BJ (cell line): ENCODE data around the gene RIPOR3. TPM values are rescaled to one million over a fixed set of nuclear protein-coding genes. Genes with fewer than 3 reads are reported as not detected.

Source experiments
- CTCF ChIA-PET: fragments of 350-600 bp; formaldehyde crosslinking; extraction: SDS; loops from one replicate; lab custom pipeline; 2021; ENCODE audit warnings: antibody characterized with exemption, inconsistent platforms; lab: Yijun Ruan, JAX
- POLR2A ChIA-PET: fragments of 300-600 bp; sonication (Branson Sonifier 250); formaldehyde crosslinking; extraction: SDS; loops from one replicate; lab custom pipeline; 2021; ENCODE audit warnings: antibody characterized with exemption; lab: Charles Lee
- DNase-seq: peaks from one replicate; pipeline ENCODE4 v3.0.0-alpha.2; 2011; ENCODE audit warnings: low read depth
- H3K27me3 ChIP-seq: 2 replicates; pipeline ENCODE4 v1.6.0; 2011; ENCODE audit warnings: low read length; ENCODE audit not compliant: control insufficient read depth, insufficient read depth
- H3K36me3 ChIP-seq: 2 replicates; pipeline ENCODE4 v1.5.1; 2011; ENCODE audit warnings: low read length; ENCODE audit not compliant: control insufficient read depth, insufficient read depth
- H3K4me3 ChIP-seq: 2 replicates; pipeline ENCODE4 v1.5.1; 2011; ENCODE audit warnings: low read depth, mild to moderate bottlenecking, control low read depth, low read length
- CTCF ChIP-seq: IDR thresholded peaks from 2 replicates; pipeline ENCODE4 v1.5.1; 2011; ENCODE audit warnings: low read depth, mild to moderate bottlenecking, control low read depth, inconsistent platforms, low read length, moderate library complexity; ENCODE audit not compliant: insufficient read depth
- polyA plus RNA-seq: library from polyadenylated mRNA; depleted of rRNA; stranded (reverse); fragments of >200 nt; gene quantifications from 2 replicates; pipeline ENCODE4 v1.2.3, GENCODE V29; 2011

The RIPOR3 gene
- polyA plus RNA-seq, 1 experiment: 1.2 TPM

- TF ChIP-seq CTCF: no peak
- ChIA-PET CTCF (no interaction called here), POLR2A (no interaction called here)
- DNase-seq: no peak
- Histone ChIP-seq H3K36me3 (no peaks in the 10 kb centered on the region; the same call in 1 of the 2 replicates), H3K4me3 (no peak overlapping the region), H3K27me3 (no peaks in the 10 kb centered on the region)
These were observed 138.4 kb downstream of the RIPOR3 start for GRCh38 chr20:50552979-50553378.

- no peak for TF ChIP-seq CTCF
- no peak for DNase-seq
- Histone ChIP-seq H3K4me3 (no peak overlapping the region), H3K27me3 (no peaks in the 10 kb centered on the region), H3K36me3 (no peaks in the 10 kb centered on the region; the same call in 1 of the 2 replicates)
- ChIA-PET CTCF (interaction anchor here (1.0 kb wide), 1 partner anchor 87 kb away, joined by 3 read pairs; no protein-coding TSS in a partner anchor), POLR2A (interaction anchor here (0.8 kb wide), 1 partner anchor 325 kb away, joined by 10 read pairs; no protein-coding TSS in a partner anchor)
These were observed 140.1 kb downstream of the RIPOR3 start for GRCh38 chr20:50551288-50551687.

DNA sequence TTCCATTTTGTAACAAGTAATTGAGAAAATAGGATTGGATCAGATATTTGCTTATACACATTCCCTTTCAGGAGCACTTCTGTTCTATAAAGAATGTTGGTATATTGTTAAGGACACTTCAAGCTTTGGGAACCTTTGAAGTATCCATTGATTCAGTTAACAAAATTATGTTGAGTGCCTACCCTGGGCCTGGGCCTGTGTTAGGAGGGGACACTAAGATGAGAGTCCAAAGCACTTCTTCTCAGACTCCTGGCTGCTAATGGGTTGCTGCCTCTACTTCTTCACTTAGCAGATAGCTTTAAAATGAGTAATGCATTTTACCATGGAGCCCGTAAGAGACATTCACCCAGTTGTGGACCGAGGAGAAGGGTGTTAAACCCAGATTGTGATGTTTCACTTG lies 140.8 kb downstream of the RIPOR3 start:
- DNase-seq: no peak
- no peaks in the 10 kb centered on the region; the same call in 1 of the 2 replicates for H3K36me3 ChIP-seq
- H3K27me3 ChIP-seq: no peaks in the 10 kb centered on the region
- ChIA-PET POLR2A (interaction anchor here (0.8 kb wide), 1 partner anchor 324 kb away, joined by 10 read pairs; no protein-coding TSS in a partner anchor), CTCF (interaction anchor here (0.9 to 1.0 kb wide), 2 partner anchors 88 to 199 kb away, joined by 3 read pairs; no protein-coding TSS in a partner anchor)
- no peak overlapping the region for H3K4me3 ChIP-seq
- TF ChIP-seq CTCF: no peak

GRCh38 chr20:50548396-50548795 lies 142.9 kb downstream of the RIPOR3 start:
- H3K36me3 ChIP-seq: no peaks in the 10 kb centered on the region; the same call in 1 of the 2 replicates
- ChIA-PET POLR2A (no interaction called here), CTCF (interaction anchor here (0.9 to 1.4 kb wide), 3 partner anchors 11 to 36 kb away, joined by 3 to 4 read pairs (median 4); no protein-coding TSS in a partner anchor)
- TF ChIP-seq CTCF: no peak
- DNase-seq: no peak
- no peak overlapping the region for H3K4me3 ChIP-seq
- no peaks in the 10 kb centered on the region for H3K27me3 ChIP-seq

GRCh38 chr20:50547964-50548363 lies 143.4 kb downstream of the RIPOR3 start:
- POLR2A ChIA-PET: no interaction called here
- no peaks in the 10 kb centered on the region; the same call in 1 of the 2 replicates for H3K36me3 ChIP-seq
- no peak overlapping the region for H3K4me3 ChIP-seq
- H3K27me3 ChIP-seq: no peaks in the 10 kb centered on the region
- CTCF ChIA-PET: interaction anchor here (1.3 to 1.4 kb wide), 2 partner anchors 10 to 35 kb away, joined by 4 read pairs; no protein-coding TSS in a partner anchor
- no peak for DNase-seq
- no peak for TF ChIP-seq CTCF
